Mesendoderm (in vitro differentiated cells): ENCODE data around the gene HRAS.

ENCODE experiments used
- DNase-seq: peaks from one replicate; pipeline ENCODE4 v3.0.0; 2013
- H2AK5ac ChIP-seq: 2 replicates; pipeline ENCODE4 v1.6.1; 2013; ENCODE audit warnings: low read length, inconsistent platforms
- H2BK120ac ChIP-seq: 2 replicates; pipeline ENCODE4 v1.6.1; 2013; ENCODE audit warnings: low read depth, mild to moderate bottlenecking, low read length, moderate library complexity, mixed read lengths
- H2BK15ac ChIP-seq: replicated peaks from 2 replicates; pipeline ENCODE4 v1.6.1; 2013; ENCODE audit warnings: low read depth, mild to moderate bottlenecking, moderate library complexity
- H2BK5ac ChIP-seq: 2 replicates; pipeline ENCODE4 v1.6.1; 2013; ENCODE audit warnings: low read length, inconsistent platforms
- H3K18ac ChIP-seq: 2 replicates; pipeline ENCODE4 v1.6.1; 2013; ENCODE audit warnings: mild to moderate bottlenecking, low read length, mixed read lengths
- H3K23ac ChIP-seq: one replicate; pipeline ENCODE4 v1.6.1; 2013; ENCODE audit warnings: low read length
- H3K27ac ChIP-seq: 2 replicates; pipeline ENCODE4 v1.5.1; 2013; ENCODE audit warnings: low read depth, mild to moderate bottlenecking, inconsistent platforms, low read length, moderate library complexity
- H3K27me3 ChIP-seq: 2 replicates; pipeline ENCODE4 v1.6.1; 2013; ENCODE audit warnings: low read length, control low read depth, mild to moderate bottlenecking, inconsistent platforms; ENCODE audit not compliant: insufficient read depth, poor library complexity
- H3K36me3 ChIP-seq: 2 replicates; pipeline ENCODE4 v1.6.1; 2013; ENCODE audit warnings: low read length, inconsistent platforms; ENCODE audit not compliant: control insufficient read depth, insufficient read depth
- H3K4ac ChIP-seq: one replicate; pipeline ENCODE4 v1.6.1; 2013; ENCODE audit warnings: low read depth, mild to moderate bottlenecking, low read length, moderate library complexity
- H3K4me1 ChIP-seq: 2 replicates; pipeline ENCODE4 v1.6.1; 2013; ENCODE audit warnings: low read depth, low read length, inconsistent platforms; ENCODE audit not compliant: control insufficient read depth
- H3K4me2 ChIP-seq: 2 replicates; pipeline ENCODE4 v1.6.1; 2013; ENCODE audit warnings: low read length
- H3K4me3 ChIP-seq: 2 replicates; pipeline ENCODE4 v1.5.1; 2013; ENCODE audit warnings: mild to moderate bottlenecking, low read length
- H3K56ac ChIP-seq: one replicate; pipeline ENCODE4 v1.6.1; 2013; ENCODE audit warnings: low read length
- H3K79me1 ChIP-seq: 2 replicates; pipeline ENCODE4 v1.6.1; 2013; ENCODE audit warnings: low read length, inconsistent platforms
- H3K79me2 ChIP-seq: 2 replicates; pipeline ENCODE4 v1.6.1; 2013; ENCODE audit warnings: mild to moderate bottlenecking, low read length; ENCODE audit not compliant: control insufficient read depth, insufficient read depth
- H3K9ac ChIP-seq: 2 replicates; pipeline ENCODE4 v1.6.1; 2013; ENCODE audit warnings: low read length, inconsistent platforms
- H4K5ac ChIP-seq: one replicate; pipeline ENCODE4 v1.6.1; 2013; ENCODE audit warnings: low read length
- H4K8ac ChIP-seq: one replicate; pipeline ENCODE4 v1.6.1; 2013; ENCODE audit warnings: low read depth, mild to moderate bottlenecking, control low read depth, low read length, moderate library complexity
- WGBS: extraction: QIAGEN DNeasy Blood & Tissue Kit; methylation state at CpG from one replicate; pipeline ENCODE4 v1.1.7; 2013; ENCODE audit warnings: low lambda C conversion rate, missing lambda C conversion rate; ENCODE audit not compliant: insufficient coverage; ENCODE audit errors: extremely low coverage; 5-methylcytosine and 5-hydroxymethylcytosine counted together

The HRAS gene

GRCh38 chr11:559020-559620, 23.7 kb upstream of the HRAS start:
- no peak overlapping the region for H4K5ac ChIP-seq
- no peak overlapping the region for H2BK120ac ChIP-seq
- no peak overlapping the region for H3K4me3 ChIP-seq
- H2BK15ac ChIP-seq = no peak overlapping the region
- H3K4ac ChIP-seq = no peak overlapping the region
- H3K79me2 ChIP-seq = no peaks in the 10 kb centered on the region
- H4K8ac ChIP-seq = no peak overlapping the region
- no peak for DNase-seq
- H3K4me1 ChIP-seq = no peaks in the 10 kb centered on the region
- H2AK5ac ChIP-seq = no peak overlapping the region
- H3K56ac ChIP-seq = no peak overlapping the region
- no CpG with 5 or more reads among the region's 15 CpGs for WGBS
- no peak overlapping the region for H3K9ac ChIP-seq
- H2BK5ac ChIP-seq = no peak overlapping the region
- H3K27ac ChIP-seq = no peak overlapping the region
- H3K18ac ChIP-seq = no peak overlapping the region
- no peak overlapping the region for H3K23ac ChIP-seq
- peaks cover 10% of the 10 kb centered on the region for H3K27me3 ChIP-seq
- H3K4me2 ChIP-seq = no peak overlapping the region
- H3K79me1 ChIP-seq = peaks cover 2% of the 10 kb centered on the region
- no peaks in the 10 kb centered on the region for H3K36me3 ChIP-seq

- Histone ChIP-seq H3K4me2 (no peak overlapping the region), H4K5ac (no peak overlapping the region), H3K56ac (no peak overlapping the region), H3K4me1 (no peaks in the 10 kb centered on the region), H3K23ac (no peak overlapping the region), H2AK5ac (no peak overlapping the region), H3K27me3 (peaks cover 10% of the 10 kb centered on the region), H3K4me3 (no peak overlapping the region), H2BK15ac (no peak overlapping the region), H3K36me3 (no peaks in the 10 kb centered on the region), H4K8ac (no peak overlapping the region), H3K79me1 (peaks cover 2% of the 10 kb centered on the region), H2BK5ac (no peak overlapping the region), H3K27ac (no peak overlapping the region), H3K9ac (no peak overlapping the region), H3K18ac (no peak overlapping the region), H3K4ac (no peak overlapping the region), H2BK120ac (no peak overlapping the region), H3K79me2 (no peaks in the 10 kb centered on the region)
- DNase-seq = no peak
- whole genome bisulfite sequencing = no CpG with 5 or more reads among the region's 20 CpGs
Observed at GRCh38 chr11:558503-558902, 23.1 kb upstream of the HRAS start.

GRCh38 chr11:557328-558132, 22.2 kb upstream of the HRAS start:
- H3K36me3 ChIP-seq = no peaks in the 10 kb centered on the region
- no peak overlapping the region for H2BK120ac ChIP-seq
- no peak overlapping the region for H4K5ac ChIP-seq
- H2BK15ac ChIP-seq = no peak overlapping the region
- H2BK5ac ChIP-seq = no peak overlapping the region
- H3K79me2 ChIP-seq = no peaks in the 10 kb centered on the region
- H3K4me1 ChIP-seq = no peaks in the 10 kb centered on the region
- no peak overlapping the region for H3K18ac ChIP-seq
- no peak overlapping the region for H3K56ac ChIP-seq
- no peak overlapping the region for H3K4ac ChIP-seq
- DNase-seq = no peak
- no peak overlapping the region for H3K27ac ChIP-seq
- no peak overlapping the region for H2AK5ac ChIP-seq
- H3K79me1 ChIP-seq = peaks cover 2% of the 10 kb centered on the region
- no peak overlapping the region for H3K9ac ChIP-seq
- H4K8ac ChIP-seq = no peak overlapping the region
- WGBS = no CpG with 5 or more reads among the region's 24 CpGs
- no peak overlapping the region for H3K23ac ChIP-seq
- H3K4me3 ChIP-seq = no peak overlapping the region
- H3K4me2 ChIP-seq = no peak overlapping the region
- peaks cover 10% of the 10 kb centered on the region for H3K27me3 ChIP-seq

- no peak overlapping the region for H3K4me3 ChIP-seq
- DNase-seq = no peak
- no peak overlapping the region for H3K9ac ChIP-seq
- no peak overlapping the region for H3K27ac ChIP-seq
- no peaks in the 10 kb centered on the region for H3K4me1 ChIP-seq
- H3K23ac ChIP-seq = no peak overlapping the region
- H3K79me1 ChIP-seq = peaks cover 2% of the 10 kb centered on the region
- H2BK120ac ChIP-seq = no peak overlapping the region
- H3K4ac ChIP-seq = no peak overlapping the region
- H2BK15ac ChIP-seq = no peak overlapping the region
- no peak overlapping the region for H3K4me2 ChIP-seq
- peaks cover 10% of the 10 kb centered on the region for H3K27me3 ChIP-seq
- no CpG with 5 or more reads among the region's 22 CpGs for WGBS
- peak overlapping the region; percentile 79 for H3K56ac ChIP-seq
- H4K8ac ChIP-seq = no peak overlapping the region
- H3K18ac ChIP-seq = no peak overlapping the region
- H2AK5ac ChIP-seq = no peak overlapping the region
- no peak overlapping the region for H2BK5ac ChIP-seq
- H3K36me3 ChIP-seq = no peaks in the 10 kb centered on the region
- no peaks in the 10 kb centered on the region for H3K79me2 ChIP-seq
- H4K5ac ChIP-seq = no peak overlapping the region
Observed at GRCh38 chr11:556662-557256, 21.4 kb upstream of the HRAS start.

- no peaks in the 10 kb centered on the region for H3K79me2 ChIP-seq
- no peak overlapping the region for H2AK5ac ChIP-seq
- H2BK120ac ChIP-seq = no peak overlapping the region
- no peak overlapping the region for H3K4me3 ChIP-seq
- no peaks in the 10 kb centered on the region for H3K79me1 ChIP-seq
- peaks cover 10% of the 10 kb centered on the region for H3K27me3 ChIP-seq
- H3K18ac ChIP-seq = peak overlapping the region; percentile 6
- H2BK5ac ChIP-seq = no peak overlapping the region
- peak overlapping the region; percentile 79 for H3K56ac ChIP-seq
- no peaks in the 10 kb centered on the region for H3K36me3 ChIP-seq
- no peak overlapping the region for H4K5ac ChIP-seq
- H3K4ac ChIP-seq = no peak overlapping the region
- H3K4me2 ChIP-seq = peak overlapping the region; percentile 29
- DNase-seq = peak; percentile 49
- H3K23ac ChIP-seq = no peak overlapping the region
- peak overlapping the region; percentile 0 for H3K9ac ChIP-seq
- no CpG with 5 or more reads among the region's 104 CpGs for WGBS
- no peak overlapping the region for H4K8ac ChIP-seq
- H3K4me1 ChIP-seq = no peaks in the 10 kb centered on the region
- H3K27ac ChIP-seq = no peak overlapping the region
- no peak overlapping the region for H2BK15ac ChIP-seq
Observed at GRCh38 chr11:555780-556661, 20.6 kb upstream of the HRAS start.
